Activated CD4-positive, alpha-beta T cell treated with anti-CD3 and anti-CD28 coated beads for 24 hours (primary cell): ENCODE results near the gene FAM216B.
"Not testable (repeated sequence)": the region's sequence is repeated elsewhere in the genome, so short reads cannot be mapped to it uniquely, and the experiment has no call there.

Experiments
- DNase-seq, 2 donors: peaks; one replicate each; pipeline ENCODE4 v3.0.0-alpha.2; 2020; ENCODE audit warnings: low read depth in 2 of 2

The FAM216B gene

DNA sequence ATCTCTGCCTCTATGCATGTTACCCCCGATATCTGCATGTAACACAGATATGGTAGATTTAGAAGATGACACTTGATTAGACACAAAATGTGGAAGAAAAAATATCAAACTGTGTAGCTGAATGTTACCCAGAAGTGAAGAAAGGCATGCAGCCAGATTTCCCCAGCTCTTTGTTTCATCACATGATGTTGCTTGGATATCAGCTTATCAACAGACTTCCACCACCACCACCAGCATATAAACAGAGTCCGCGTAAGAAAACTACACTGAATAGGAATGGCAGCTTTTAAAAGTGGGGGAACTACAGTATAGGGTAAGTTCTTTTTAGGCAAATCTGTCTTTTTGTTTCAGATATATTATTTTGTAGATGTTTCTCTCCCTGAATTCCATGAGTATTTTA is at the start of gene FAM216B:
TSS of gene FAM216B (plus strand) at position 233 of the 400 bp plus-strand sequence. CDS start 2,484 bp downstream, outside the sequence.
- no peak for DNase-seq

DNA sequence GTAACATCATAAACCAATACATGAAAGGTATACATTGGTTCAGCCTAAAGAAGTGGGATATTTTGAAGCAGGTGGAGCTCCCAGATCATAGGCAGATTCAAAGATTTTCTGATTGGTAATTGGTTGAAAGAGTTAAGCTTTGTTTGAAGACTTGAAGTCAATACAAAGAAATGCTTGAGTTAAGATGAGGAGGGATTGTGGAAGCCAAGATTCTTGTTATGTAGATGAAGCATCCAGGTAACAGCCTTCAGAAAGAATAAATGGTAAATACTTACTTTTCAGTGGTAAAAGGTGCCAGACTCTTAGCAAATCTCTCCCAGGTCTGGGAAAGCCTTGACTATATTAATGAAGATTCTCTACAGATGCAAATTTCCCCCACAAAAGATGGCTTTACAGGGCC is 49.3 kb upstream of the FAM216B start:
- no peak for DNase-seq

DNA sequence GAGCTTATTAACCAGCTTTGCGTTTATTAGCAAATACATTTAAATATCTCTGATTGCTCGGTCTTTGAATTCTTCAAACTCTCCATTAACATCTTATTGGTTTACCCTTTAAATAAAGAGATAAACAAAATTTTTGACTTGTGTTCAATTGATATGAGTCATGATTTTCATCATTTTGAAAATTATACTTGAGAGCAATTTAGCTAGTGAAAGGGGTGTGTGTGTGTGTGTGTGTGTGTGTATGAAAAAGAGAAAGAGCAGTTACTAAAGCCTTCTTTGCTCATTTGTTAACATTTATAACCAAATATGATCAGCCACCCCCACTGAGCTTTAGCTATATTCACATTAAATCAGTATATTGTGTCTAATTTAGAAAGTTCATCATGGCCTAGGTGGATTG is 48.3 kb upstream of the FAM216B start:
- DNase-seq, result no peak

DNA sequence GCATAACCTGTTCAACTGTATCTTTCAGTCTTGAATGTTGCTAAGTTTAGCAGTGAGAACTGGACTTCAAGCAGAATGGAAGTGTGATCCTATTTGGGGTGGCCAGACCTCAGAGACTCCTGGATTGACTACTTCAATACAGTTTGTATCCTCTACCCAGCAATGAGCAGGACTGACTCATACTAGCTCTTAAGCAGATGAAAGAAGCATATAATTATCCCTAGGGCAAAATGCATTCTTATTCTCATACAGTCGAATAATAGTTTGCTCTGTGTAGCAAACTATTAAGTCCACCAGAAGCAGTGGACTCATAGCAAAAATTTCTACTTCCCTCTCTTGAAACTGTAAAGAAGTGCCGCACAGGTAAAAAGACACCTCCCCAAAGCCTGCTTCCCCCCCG is 46.4 kb upstream of the FAM216B start:
- no peak for DNase-seq

DNA sequence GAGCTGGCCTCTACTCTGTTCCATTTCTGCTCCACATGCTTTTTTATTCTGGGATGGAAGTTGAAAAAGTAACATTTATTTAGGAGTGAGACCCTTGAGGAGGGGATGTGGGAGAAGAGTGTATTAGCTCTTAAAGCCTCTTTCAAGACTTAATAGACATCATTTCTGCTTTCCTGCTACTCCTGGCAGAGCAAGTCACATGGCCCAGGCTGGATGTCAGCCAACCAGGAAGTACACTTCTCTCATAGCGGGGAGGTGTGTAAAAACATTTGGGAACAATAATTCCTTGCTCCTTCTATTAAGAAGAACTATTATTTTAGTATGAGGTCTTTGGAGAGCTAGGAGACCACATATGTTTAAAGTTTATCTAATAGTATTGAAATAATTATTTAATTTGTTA is 40.6 kb upstream of the FAM216B start:
- no peak for DNase-seq

DNA sequence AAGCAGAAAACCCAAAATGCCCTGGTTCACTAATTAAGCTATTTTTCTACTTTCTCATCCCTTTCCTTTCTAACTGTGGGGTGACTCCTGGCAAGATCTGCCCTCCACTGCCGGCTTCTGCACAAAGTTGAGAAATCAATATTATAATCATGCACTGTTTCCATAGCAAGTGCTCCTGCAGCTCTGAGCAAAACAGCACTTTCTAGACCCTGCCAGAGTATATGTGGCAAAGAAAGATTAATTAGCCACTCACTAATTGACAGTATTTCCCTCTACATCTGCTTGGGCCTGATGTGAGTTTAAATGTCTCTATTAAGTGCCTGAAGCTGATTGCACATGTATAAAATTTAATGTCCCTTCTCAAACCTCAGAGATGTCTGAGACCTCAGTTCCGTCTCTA is 39.5 kb upstream of the FAM216B start:
- no peak for DNase-seq

DNA sequence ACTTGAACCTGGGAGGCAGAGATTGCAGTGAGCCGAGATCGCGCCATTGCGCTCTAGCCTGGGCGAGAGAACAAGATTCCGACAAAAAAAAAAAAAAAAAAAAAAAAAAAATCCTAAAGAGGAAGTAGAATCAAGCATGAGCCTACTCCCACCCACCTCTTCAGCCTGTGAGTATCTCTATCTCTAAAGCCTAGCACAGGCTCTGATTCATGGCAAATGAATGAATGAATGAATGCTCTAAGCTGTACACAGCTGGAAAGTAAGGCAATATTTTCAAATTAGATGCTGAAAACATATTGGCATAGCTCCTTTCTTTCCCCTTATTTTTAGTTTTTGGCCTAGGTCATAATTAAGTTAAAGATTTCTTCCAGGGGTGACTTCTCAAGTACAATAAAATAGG is 35.7 kb upstream of the FAM216B start:
- no peak for DNase-seq

DNA sequence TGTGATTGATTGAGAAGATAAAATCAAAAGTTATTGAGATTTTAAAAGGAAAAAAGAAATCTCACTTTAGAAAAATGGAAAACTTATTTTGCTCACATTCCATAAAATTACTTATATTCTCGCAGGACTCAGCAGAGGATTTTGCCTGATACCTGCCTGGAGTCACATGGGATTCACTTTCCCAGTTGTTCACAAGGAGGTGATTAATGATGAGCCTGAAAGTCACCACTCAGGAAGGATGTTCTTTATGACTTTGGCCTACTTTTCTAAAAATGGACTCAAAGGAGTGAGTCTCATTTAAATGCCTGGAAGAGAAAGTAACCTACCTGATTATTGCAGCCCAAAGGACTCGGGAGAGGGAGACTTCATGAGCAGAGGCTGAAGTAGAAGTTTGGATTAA is 34.5 kb upstream of the FAM216B start:
- DNase-seq, result no peak

DNA sequence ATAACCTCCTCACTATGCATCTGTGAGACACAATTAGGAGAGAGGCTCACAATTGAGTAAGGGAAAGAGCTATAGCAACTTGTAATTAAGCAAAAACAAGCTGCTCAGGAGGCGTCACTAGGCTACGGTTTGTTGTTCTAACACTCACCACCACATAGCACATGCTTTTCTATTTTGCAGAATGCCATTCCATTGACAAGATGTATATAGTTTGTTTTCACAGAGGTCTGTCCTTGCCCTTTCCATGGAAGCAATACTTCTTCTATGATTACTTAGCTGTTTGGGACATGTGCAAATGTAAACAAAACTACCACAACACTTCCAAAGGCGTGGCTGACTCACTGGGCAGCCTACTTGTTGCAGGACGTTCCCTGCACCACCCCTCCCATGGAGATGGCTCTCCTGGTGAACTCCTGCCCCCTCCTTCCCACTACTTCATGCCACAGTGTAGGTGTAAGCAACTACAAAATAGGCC is 33.9 kb upstream of the FAM216B start:
- DNase-seq, result no peak

DNA sequence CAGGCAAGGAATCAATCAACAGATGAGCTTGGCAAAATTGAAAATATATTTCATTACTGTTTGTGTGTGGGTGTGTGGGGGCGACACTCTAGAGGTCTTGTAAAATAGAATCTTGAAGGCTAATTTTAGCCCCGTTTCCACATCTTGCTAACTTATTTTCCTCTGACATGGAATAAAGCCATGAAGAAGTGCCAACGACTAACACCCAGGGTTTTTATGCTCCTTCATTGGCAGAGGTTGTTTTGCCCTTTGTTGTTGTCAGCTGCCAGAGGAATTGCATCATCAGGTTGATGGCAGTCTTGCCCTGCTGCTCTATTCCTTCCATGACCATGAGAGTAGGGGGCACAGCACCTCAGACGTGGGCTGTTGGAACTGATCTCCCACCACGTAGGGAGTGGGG is 30.6 kb upstream of the FAM216B start:
- no peak for DNase-seq

DNA sequence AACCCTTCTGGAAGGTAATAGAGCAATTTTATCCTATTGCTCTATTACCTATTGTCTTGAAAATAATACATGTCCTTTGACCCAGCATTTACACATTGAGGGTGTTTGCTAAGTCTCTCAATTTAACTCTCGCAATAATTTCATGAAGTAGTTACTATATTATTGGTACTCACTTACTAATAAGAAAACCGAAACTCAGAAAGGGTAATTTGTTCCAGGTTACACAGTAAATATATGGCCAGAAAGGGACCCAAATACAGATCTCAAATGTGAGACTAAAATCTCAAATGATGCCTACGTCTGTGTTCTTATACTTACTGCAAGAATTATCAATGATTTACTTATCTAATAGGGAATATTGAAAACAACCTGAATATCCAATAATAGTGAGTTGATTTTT is 29.7 kb upstream of the FAM216B start:
- no peak for DNase-seq

DNA sequence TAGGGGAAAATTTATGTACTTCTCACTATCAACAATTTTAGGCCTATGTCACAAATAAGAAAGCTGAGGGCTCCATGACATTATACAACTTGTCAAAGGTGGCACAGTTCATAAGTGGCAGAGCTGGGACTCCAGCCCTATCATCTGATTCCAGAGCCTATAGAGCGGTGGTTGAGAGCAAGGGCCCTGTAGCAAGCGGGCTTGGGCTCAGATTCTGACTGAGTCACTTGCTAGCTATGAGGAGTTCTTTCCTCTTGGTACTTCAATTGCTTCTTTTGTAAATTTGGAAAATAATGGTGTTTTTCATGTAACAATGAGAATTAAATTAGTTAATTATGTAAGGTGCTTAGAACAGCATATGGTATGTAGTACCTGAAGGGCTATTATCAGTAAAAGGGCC is 28.7 kb upstream of the FAM216B start:
- no peak for DNase-seq

DNA sequence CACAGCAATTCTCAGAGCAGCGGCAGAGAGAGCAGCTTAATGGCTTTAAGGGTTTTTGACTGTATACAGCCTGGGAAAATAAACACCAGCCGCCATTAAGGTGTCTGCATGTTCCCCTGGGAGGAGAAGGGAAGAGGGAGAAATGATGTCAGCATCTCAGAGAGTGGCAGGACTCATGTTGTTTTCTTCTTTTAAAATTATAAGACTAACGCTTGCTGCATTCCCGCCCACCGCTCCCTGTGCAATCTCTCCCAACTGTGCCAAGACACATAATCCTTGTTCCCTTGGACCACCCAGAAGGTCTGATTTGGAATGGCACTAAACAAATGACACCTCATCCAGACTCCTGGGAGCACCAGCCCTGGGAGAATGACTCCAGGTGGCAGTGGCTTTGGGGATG is 27.7 kb upstream of the FAM216B start:
- DNase-seq, result no peak

DNA sequence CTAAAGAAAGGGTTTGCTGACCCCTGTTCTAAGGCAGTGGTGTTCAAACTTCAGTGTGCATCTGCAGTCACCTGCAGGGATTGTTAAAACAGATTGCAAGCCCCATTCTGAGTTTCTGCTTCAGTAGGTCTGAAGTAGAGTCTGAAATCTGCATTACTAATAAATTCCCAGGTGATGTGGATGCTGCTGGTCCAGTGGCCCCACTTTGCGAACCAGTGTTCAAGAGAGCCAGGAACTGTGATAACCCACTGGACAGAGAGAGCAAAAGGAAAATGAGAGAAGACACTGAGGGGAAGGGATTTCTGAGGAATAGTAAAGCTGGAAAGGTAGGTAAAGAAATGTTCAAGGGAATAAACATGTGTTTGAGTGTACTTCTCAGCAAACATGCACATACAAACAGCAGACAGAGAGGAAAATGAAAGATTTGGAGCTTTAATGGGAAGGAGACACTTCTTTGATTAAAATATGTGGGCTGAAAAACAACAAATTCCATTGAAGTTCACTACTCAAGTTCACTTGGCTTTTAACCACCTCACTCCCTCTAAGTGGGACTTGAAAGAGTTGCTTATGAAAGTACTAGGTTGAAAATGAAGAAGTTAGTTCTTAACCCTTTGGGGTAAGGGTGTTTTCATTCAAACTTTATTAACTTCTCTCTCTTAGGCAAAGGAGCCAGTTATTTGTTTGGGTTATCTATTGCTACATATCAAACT is 26.4 kb upstream of the FAM216B start:
- no peak for DNase-seq

DNA sequence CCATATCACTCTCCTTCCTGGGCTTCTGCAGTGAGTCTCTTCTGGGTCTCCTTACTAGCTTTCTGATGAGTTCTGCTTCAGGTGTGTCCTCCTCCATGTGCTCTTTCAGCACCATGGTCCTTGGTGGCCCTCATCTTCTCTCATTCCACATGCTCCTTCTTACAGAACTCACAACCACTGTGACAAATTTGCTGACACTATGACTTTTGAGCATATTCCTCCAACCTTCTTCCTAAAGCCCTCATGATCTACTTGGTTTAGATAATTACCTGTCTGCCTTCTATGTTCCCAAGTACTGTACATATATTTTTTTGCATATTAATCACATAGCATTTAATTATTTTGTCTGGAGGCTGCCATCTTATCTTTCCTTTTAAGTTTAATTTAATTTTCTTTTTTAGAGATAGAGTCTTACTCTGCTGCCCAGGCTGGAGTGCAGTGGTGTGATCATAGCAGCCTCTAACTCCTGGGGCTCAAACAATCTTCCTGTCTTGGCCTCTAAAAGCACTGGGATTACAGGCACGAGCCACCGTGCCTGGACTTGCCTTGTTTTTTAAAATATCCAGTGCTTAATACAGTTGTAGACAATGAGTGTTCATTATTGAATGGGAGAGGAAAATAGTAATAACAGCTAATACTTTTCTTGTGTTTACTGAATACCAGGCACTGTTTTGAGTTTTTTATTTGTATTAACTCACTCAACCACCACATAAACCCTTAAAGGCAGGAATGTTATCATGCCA is 23.5 kb upstream of the FAM216B start:
- no peak for DNase-seq

DNA sequence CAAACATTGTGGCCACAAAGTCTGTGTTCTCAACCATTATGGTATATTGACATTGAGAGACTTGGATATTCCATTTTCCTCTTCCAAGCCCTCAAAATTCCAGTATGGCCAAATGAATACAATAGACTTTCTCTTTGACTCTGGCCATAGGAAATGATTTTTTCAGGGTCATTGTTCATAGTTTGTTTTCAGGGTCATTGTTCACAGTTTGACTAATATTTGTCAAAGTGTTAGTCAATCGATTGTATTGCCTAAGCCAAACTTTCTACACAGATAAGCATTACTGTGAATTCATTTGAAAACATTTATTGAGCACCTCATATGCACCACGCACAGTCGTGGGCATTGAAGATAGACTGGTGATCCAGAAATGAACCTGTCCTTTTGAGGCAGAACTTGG is 22.9 kb upstream of the FAM216B start:
- no peak for DNase-seq

DNA sequence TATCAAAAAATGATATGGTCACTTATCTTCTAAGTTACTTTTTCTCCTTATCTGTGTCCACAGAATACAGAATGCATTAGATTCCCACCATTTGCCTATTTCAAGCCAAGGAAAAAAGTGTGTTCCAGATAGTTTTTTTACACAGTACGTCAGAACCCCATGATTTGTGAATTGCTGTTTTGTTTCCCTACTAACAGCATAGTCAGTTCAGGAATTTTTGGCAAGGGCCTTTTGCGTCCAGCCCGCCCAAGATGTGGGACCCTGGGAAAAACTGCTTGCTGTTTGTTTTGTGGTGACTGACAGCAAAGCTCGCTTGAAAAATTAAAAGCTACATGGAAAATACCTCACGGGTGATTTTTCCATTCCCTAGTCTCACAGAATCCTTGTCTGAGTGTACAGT is 20.4 kb upstream of the FAM216B start:
- DNase-seq, result no peak

DNA sequence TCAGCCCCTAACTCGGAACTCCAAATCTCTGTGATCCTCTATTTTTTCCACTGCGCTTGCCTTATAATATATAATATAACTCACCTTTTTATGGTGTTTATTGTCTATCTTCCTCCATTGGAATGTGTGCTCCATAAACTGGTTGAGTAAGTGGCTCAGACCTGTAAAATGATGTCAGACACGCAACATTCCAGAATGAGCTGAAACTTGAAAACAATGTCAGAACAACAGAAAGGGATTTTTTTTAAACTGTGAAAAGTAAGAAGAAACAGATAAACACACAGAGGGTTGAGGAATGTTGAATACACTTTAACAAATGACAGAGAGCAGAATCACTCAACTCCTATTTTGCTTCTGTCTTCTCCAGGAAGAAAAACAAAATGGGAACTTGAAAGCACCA is 19.1 kb upstream of the FAM216B start:
- DNase-seq, result no peak

DNA sequence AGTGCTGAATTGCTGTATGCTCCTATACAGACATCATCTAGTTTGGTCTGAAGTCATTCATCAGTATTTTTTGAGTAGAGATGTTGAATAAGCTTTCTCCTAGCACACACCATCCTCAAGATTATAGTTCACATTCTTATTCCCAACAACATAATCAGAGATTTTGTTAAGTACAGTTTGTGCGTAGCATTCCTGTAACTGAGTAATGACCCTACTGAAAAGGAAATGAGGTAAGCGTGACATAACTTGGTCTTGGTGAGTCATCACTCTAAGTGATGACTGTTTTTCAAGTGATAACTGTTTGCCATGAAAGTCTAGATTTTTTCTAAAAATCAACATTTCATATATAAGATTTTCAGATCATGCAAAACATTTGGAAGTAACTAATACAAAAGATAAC is 18.5 kb upstream of the FAM216B start:
- no peak for DNase-seq

DNA sequence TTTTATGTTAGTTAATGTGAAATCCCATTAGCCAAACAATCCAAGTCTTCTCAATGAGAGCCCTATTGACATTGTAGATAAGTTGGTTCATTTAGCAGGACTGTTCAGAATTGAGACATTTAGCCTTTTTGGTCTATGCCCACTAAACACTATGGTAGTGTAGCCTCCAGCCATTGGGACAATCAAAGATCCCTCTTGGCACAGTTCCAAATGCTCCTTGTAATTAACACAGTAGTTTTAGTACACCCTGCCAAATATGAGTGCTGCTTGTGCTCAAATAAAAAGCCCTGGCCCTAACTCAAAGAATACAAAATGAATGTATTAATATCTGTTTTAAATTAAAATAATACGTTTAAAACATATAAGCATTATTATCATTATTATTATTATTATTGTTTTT is 15.4 kb upstream of the FAM216B start:
- DNase-seq, result no peak

DNA sequence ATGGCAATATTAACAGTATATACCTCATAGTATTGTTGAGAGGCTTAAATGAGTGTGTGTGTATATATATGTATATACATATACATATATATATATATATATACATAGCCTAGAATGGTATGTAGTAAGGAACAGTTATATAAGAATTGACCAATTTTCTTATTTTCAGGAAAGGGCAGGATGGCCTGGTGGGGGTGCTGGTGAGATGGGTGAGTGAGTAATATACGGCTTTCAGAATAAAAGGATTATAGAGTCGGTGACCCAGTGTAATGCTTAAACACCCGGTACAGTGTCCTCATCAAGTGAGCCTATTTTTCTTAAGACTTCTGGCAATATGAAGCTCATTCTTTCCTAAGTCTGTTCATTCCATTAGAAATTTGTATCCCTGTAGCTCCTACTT is 11.7 kb upstream of the FAM216B start:
- no peak for DNase-seq

DNA sequence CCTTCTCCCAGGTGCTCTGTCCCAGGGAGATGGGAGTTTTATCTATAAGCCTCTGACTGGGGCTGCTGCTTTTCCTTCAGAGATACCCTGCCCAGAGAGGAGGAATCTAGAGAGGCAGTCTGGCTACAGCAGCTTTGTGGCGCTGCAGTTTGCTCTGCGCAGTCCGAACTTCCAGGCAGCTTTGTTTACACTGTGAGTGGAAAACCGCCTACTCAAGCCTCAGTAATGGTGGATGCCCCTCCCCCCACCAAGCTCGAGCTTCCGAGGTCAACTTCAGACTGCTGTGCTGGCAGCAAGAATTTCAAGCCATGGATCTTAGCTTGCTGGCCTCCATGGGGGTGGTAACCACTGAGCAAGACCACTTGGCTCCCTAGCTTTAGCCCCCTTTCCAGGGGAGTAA is 4.8 kb upstream of the FAM216B start:
- DNase-seq, result not testable (repeated sequence)

DNA sequence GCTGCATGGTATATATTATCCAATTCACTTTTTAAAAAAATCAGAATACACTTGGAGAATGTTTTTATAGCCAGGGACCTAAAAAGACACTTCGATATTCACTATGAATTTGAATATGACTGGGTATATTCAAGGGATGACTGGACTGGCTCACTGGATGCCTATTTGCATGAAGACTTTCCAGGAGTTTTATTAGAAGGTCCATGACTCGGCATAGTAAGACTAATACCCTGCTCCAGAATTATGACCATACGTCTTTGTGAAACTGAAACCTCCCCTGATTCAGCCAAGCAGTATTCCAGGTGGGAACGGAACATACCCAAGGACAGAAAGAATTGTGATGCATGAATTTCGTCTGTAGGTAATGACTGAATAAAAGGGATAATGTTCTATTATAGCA is 3.9 kb upstream of the FAM216B start:
- DNase-seq, result no peak

DNA sequence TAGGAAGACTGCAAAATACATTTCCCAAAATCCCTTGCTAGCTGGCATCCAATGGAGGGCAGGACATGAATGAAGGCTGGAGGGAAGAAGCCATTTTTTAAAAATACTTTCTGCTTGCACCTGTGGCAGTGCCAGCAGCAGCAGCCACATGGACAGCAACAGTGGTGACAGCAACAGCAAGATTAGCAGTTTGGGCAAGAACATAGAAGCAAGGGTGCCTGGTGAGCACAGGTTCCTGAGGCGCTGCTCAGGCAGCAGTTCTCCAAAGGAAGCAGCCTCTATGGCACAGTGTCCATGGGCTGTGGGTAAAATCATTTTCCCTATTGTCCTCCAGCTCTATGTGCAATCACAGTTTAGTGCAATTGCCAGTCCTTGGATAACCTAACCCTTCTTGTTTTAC is 1.3 kb upstream of the FAM216B start:
- no peak for DNase-seq
